Measurements from ENCODE around the gene KCNJ15. TPM values are rescaled to one million over a fixed set of nuclear protein-coding genes. Genes with fewer than 3 reads are reported as not detected.
"Not testable (repeated sequence)": the region's sequence is repeated elsewhere in the genome, so short reads cannot be mapped to it uniquely, and the experiment has no call there.

The KCNJ15 gene
- polyA plus RNA-seq, 2 donors, result 4.2 to 5.6 TPM

DNA sequence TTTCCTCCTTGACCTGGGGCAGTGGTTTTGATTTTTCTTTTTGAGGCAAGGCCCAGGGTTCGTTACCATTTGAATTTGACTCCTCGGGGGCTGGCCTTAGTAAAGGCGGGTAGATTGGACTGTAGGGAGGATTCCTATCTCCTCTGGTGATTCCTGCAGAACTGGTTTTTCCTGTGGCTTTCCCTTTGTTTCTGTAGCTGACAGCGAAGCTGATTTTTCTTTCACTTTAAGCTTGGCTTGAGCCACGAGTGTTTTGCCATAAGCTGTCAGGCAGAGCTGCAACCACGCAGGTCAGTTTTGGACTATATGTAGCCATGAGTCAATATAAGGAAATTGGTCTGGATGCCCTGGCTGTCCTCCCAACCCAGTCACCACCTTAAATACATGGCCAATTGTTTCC lies 28.7 kb upstream of the KCNJ15 start:
- H3K27me3 ChIP-seq (ENCODE audit: control insufficient read depth in 1 of 2, insufficient read depth in 2 of 2, low read length in 2 of 2), result no peaks in the 10 kb centered on the region
- H3K4me3 ChIP-seq (ENCODE audit: low read depth in 1 of 2, low read length in 2 of 2), result no peak overlapping the region
- peaks cover 7 to 14% of the 10 kb centered on the region in 2 donors for H3K9me3 ChIP-seq (ENCODE audit: control insufficient read depth in 2 of 2, insufficient read depth in 1 of 2, low read depth in 1 of 2, low read length in 1 of 2)
- peak overlapping the region; percentile 25 to 72 for H3K27ac ChIP-seq (ENCODE audit: low read depth in 2 of 2, low read length in 1 of 2)
- no peaks in the 10 kb centered on the region for H3K4me1 ChIP-seq (ENCODE audit: control insufficient read depth in 2 of 2, insufficient read depth in 2 of 2, low read length in 1 of 2)
- H3K36me3 ChIP-seq (ENCODE audit: control insufficient read depth in 2 of 2, insufficient read depth in 2 of 2, low read length in 1 of 2), result no peaks in the 10 kb centered on the region
- 35 to 38% methylated on average over 6 of the region's 6 CpGs for WGBS, 2 donors

DNA sequence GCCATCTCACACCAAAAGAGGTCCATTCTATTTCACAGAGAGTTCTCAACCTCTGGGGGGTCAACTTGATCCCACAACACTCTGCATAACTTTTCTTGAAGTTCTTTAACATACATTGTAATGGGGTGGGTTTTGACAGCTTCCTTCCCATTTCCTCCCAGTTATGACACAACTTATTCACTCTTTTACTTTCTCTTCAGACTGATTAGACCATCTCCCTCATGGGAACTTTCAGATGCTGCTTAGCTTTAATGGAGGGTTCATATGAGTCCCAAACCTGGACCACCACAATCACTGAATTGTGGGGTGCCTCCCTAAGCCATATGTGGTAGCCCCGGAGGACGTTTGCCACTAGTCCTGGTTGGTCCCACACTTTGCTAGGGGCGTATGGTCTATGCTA lies 28.3 kb upstream of the KCNJ15 start:
- Histone ChIP-seq H3K4me3 (ENCODE audit: low read depth in 1 of 2, low read length in 2 of 2) (no peak overlapping the region), H3K9me3 (ENCODE audit: control insufficient read depth in 2 of 2, insufficient read depth in 1 of 2, low read depth in 1 of 2, low read length in 1 of 2) (peaks cover 7 to 14% of the 10 kb centered on the region in 2 donors), H3K36me3 (ENCODE audit: control insufficient read depth in 2 of 2, insufficient read depth in 2 of 2, low read length in 1 of 2) (no peaks in the 10 kb centered on the region), H3K27ac (ENCODE audit: low read depth in 2 of 2, low read length in 1 of 2) (peak overlapping the region in 1 of 2 donors; percentile 54), H3K4me1 (ENCODE audit: control insufficient read depth in 2 of 2, insufficient read depth in 2 of 2, low read length in 1 of 2) (no peaks in the 10 kb centered on the region), H3K27me3 (ENCODE audit: control insufficient read depth in 1 of 2, insufficient read depth in 2 of 2, low read length in 2 of 2) (no peaks in the 10 kb centered on the region)
- 93 to 94% methylated on average over 3 of the region's 3 CpGs for WGBS, 2 donors

DNA sequence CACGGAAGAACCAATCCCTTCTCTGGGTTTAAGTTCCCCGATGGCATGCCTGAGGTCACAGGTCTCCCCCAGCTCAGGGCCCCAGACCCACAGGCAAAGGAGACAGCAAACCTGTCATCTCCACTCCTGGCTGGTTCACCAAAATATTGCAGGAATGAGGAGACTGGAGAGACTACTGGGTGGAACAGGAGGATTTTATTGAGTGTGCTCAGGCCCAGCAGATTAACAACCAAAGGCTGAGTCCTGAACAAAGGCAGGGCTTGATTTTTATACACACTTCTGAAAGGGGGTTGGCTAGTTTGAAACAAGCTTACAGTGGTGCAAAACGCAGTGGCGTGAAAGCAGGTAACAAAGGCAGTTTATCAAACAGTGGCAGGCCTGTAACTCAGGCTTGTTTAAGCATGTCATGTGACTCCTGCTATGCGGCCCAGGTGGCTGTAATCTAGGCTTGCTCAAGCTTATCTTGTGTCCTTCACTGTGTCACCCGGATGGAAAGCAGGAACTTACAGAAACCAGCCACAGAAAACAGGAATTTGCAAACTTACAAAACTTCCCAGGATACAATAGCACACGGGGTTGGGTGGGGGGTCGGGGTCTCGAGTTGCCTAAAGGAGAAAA lies 27.4 kb upstream of the KCNJ15 start:
- no peaks in the 10 kb centered on the region for H3K4me1 ChIP-seq (ENCODE audit: control insufficient read depth in 2 of 2, insufficient read depth in 2 of 2, low read length in 1 of 2)
- H3K27me3 ChIP-seq (ENCODE audit: control insufficient read depth in 1 of 2, insufficient read depth in 2 of 2, low read length in 2 of 2), result no peaks in the 10 kb centered on the region
- H3K27ac ChIP-seq (ENCODE audit: low read depth in 2 of 2, low read length in 1 of 2), result peak overlapping the region in 1 of 2 donors; percentile 54
- H3K9me3 ChIP-seq (ENCODE audit: control insufficient read depth in 2 of 2, insufficient read depth in 1 of 2, low read depth in 1 of 2, low read length in 1 of 2), result peaks cover 7 to 11% of the 10 kb centered on the region in 2 donors
- 82 to 88% methylated on average over 9 of the region's 9 CpGs for WGBS, 2 donors
- H3K36me3 ChIP-seq (ENCODE audit: control insufficient read depth in 2 of 2, insufficient read depth in 2 of 2, low read length in 1 of 2), result no peaks in the 10 kb centered on the region
- H3K4me3 ChIP-seq (ENCODE audit: low read depth in 1 of 2, low read length in 2 of 2), result no peak overlapping the region

DNA sequence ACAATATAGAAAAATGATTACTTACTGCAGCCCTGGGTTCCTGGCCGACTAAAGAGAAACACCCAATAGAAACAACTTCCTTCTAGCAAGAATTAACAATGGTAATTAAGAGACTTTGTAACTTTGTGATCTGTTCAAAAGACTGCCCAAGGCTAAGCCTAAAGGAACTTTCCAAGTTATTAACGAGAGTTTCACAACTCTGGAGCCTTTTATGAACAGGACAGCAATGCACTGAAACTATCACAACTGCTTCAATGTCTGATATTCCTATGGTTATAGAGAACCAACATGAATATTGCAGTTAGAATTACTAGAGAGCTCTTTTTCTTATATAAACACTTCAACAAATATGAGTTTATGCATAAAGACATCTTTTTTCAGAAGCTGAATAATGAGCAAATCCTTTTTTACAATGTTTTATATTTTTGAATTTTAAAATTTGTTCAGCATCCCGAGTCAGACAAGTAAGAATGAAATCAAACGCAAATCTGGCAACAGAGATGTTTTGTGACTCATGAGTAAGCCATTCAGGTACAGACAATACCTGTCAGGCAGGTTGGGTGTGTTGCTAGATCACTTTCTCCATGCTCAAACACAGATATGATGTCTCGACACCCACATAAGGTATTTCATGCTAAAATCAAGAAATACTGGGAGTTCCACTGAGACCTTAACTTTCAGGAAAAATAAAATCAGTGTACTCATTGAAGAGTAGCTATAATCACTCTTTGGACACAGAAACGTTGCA lies 22.2 kb upstream of the KCNJ15 start:
- no peaks in the 10 kb centered on the region for H3K36me3 ChIP-seq (ENCODE audit: control insufficient read depth in 2 of 2, insufficient read depth in 2 of 2, low read length in 1 of 2)
- WGBS, 2 donors, result 39% methylated on average over 6 of the region's 6 CpGs
- H3K27me3 ChIP-seq (ENCODE audit: control insufficient read depth in 1 of 2, insufficient read depth in 2 of 2, low read length in 2 of 2), result no peaks in the 10 kb centered on the region
- H3K9me3 ChIP-seq (ENCODE audit: control insufficient read depth in 2 of 2, insufficient read depth in 1 of 2, low read depth in 1 of 2, low read length in 1 of 2), result no peaks in the 10 kb centered on the region
- no peak overlapping the region for H3K4me3 ChIP-seq (ENCODE audit: low read depth in 1 of 2, low read length in 2 of 2)
- H3K4me1 ChIP-seq (ENCODE audit: control insufficient read depth in 2 of 2, insufficient read depth in 2 of 2, low read length in 1 of 2), result no peaks in the 10 kb centered on the region
- peak overlapping the region in 1 of 2 donors; percentile 47 for H3K27ac ChIP-seq (ENCODE audit: low read depth in 2 of 2, low read length in 1 of 2)

DNA sequence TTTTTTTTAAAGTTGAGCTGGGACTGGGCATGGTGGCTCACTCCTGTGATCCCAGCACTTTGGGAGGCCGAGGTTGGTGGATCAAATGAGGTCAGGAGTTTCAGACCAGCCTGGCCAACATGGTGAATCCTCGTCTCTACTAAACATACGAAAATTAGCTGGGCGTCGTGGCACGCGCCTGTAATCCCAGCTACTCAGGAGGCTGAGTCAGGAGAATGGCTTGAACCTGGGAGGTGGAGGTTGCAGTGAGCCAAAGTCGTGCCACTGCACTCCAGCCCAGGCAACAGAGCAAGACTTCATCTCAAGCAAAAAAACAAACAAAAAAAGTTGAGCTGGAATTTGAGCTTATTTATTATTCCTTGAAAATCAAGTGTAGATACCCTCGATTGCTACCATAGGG lies 21.5 kb upstream of the KCNJ15 start:
- H3K27me3 ChIP-seq (ENCODE audit: control insufficient read depth in 1 of 2, insufficient read depth in 2 of 2, low read length in 2 of 2); H3K36me3 ChIP-seq (ENCODE audit: control insufficient read depth in 2 of 2, insufficient read depth in 2 of 2, low read length in 1 of 2); H3K4me1 ChIP-seq (ENCODE audit: control insufficient read depth in 2 of 2, insufficient read depth in 2 of 2, low read length in 1 of 2); H3K4me3 ChIP-seq (ENCODE audit: low read depth in 1 of 2, low read length in 2 of 2); H3K9me3 ChIP-seq (ENCODE audit: control insufficient read depth in 2 of 2, insufficient read depth in 1 of 2, low read depth in 1 of 2, low read length in 1 of 2): not testable (repeated sequence)
- 54 to 67% methylated on average over 9 of the region's 9 CpGs for WGBS, 2 donors
- H3K27ac ChIP-seq (ENCODE audit: low read depth in 2 of 2, low read length in 1 of 2), result peak overlapping the region; percentile 64 to 91

DNA sequence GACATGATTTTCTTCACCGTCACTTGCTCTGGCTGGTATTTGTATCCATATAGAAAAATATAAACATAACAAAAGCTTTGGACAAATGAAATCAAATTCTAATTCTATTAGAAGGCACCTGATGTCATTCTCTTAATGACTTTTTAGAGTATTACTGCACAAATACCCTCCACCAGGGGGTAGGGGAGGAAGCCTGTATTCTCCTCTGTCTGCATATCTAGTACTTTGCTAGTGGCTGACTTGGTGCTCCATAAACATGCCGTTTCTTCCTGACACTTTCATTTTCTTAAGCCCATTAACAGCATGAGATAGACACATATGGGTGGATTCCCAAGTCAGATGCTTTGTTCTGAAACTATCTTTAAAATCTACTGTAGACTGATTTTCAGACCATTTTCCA lies 20.6 kb upstream of the KCNJ15 start:
- no peak overlapping the region for H3K4me3 ChIP-seq (ENCODE audit: low read depth in 1 of 2, low read length in 2 of 2)
- H3K36me3 ChIP-seq (ENCODE audit: control insufficient read depth in 2 of 2, insufficient read depth in 2 of 2, low read length in 1 of 2), result no peaks in the 10 kb centered on the region
- no peak overlapping the region for H3K27ac ChIP-seq (ENCODE audit: low read depth in 2 of 2, low read length in 1 of 2)
- H3K9me3 ChIP-seq (ENCODE audit: control insufficient read depth in 2 of 2, insufficient read depth in 1 of 2, low read depth in 1 of 2, low read length in 1 of 2), result no peaks in the 10 kb centered on the region
- no peaks in the 10 kb centered on the region for H3K4me1 ChIP-seq (ENCODE audit: control insufficient read depth in 2 of 2, insufficient read depth in 2 of 2, low read length in 1 of 2)
- 60 to 76% methylated on average over 2 of the region's 2 CpGs for WGBS, 2 donors
- no peaks in the 10 kb centered on the region for H3K27me3 ChIP-seq (ENCODE audit: control insufficient read depth in 1 of 2, insufficient read depth in 2 of 2, low read length in 2 of 2)

DNA sequence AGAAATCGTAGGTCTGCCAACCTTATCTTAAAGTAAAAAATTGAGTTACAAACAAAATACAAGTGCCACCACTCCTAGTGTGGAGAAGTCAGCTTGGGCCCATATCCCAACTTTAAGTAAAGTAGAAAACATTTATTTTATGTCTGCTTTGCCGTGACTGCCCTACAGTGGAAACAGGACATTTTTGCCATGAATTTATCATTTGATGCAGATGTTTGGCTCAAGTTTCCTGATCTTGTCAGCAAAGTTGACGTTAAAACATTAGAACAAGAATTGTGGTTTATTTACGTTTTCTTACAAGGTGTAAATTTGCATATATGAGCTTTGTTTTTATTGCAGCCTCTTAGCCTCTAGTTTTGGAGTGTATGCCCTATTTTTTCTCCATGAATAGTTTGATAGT lies 17.1 kb upstream of the KCNJ15 start:
- 80 to 89% methylated on average over 4 of the region's 4 CpGs for WGBS, 2 donors

DNA sequence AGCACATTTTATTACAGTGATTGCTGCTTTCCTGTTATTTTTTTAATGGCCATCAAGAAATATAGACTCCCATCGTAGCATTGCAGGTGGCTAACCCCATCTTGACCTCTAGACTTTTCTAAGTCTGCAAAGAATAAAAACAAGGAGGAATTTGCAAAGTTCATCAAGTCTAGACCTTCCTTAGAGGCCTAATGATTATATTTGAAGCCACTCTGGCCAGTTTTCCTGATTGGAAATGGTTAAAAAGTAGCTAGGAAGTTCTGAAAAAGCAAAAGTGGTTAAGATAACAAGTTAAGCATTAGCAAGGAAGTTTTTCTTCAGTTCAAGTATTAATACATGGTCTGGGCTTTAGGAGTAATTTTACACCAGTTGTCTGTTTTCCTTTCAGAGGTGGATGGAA lies 16.7 kb upstream of the KCNJ15 start:
- Histone ChIP-seq H3K4me3 (ENCODE audit: low read depth in 1 of 2, low read length in 2 of 2) (no peak overlapping the region), H3K27ac (ENCODE audit: low read depth in 2 of 2, low read length in 1 of 2) (no peak overlapping the region), H3K27me3 (ENCODE audit: control insufficient read depth in 1 of 2, insufficient read depth in 2 of 2, low read length in 2 of 2) (no peaks in the 10 kb centered on the region), H3K9me3 (ENCODE audit: control insufficient read depth in 2 of 2, insufficient read depth in 1 of 2, low read depth in 1 of 2, low read length in 1 of 2) (no peaks in the 10 kb centered on the region), H3K4me1 (ENCODE audit: control insufficient read depth in 2 of 2, insufficient read depth in 2 of 2, low read length in 1 of 2) (no peaks in the 10 kb centered on the region), H3K36me3 (ENCODE audit: control insufficient read depth in 2 of 2, insufficient read depth in 2 of 2, low read length in 1 of 2) (no peaks in the 10 kb centered on the region)
- 64 to 81% methylated on average over 1 of the region's 1 CpG for WGBS, 2 donors

More for the DNA sequence above, 17.1 kb upstream of the KCNJ15 start:
- Histone ChIP-seq H3K36me3 (ENCODE audit: control insufficient read depth in 2 of 2, insufficient read depth in 2 of 2, low read length in 1 of 2) (no peaks in the 10 kb centered on the region), H3K9me3 (ENCODE audit: control insufficient read depth in 2 of 2, insufficient read depth in 1 of 2, low read depth in 1 of 2, low read length in 1 of 2) (no peaks in the 10 kb centered on the region), H3K27me3 (ENCODE audit: control insufficient read depth in 1 of 2, insufficient read depth in 2 of 2, low read length in 2 of 2) (no peaks in the 10 kb centered on the region), H3K4me3 (ENCODE audit: low read depth in 1 of 2, low read length in 2 of 2) (no peak overlapping the region), H3K27ac (ENCODE audit: low read depth in 2 of 2, low read length in 1 of 2) (no peak overlapping the region), H3K4me1 (ENCODE audit: control insufficient read depth in 2 of 2, insufficient read depth in 2 of 2, low read length in 1 of 2) (no peaks in the 10 kb centered on the region)

DNA sequence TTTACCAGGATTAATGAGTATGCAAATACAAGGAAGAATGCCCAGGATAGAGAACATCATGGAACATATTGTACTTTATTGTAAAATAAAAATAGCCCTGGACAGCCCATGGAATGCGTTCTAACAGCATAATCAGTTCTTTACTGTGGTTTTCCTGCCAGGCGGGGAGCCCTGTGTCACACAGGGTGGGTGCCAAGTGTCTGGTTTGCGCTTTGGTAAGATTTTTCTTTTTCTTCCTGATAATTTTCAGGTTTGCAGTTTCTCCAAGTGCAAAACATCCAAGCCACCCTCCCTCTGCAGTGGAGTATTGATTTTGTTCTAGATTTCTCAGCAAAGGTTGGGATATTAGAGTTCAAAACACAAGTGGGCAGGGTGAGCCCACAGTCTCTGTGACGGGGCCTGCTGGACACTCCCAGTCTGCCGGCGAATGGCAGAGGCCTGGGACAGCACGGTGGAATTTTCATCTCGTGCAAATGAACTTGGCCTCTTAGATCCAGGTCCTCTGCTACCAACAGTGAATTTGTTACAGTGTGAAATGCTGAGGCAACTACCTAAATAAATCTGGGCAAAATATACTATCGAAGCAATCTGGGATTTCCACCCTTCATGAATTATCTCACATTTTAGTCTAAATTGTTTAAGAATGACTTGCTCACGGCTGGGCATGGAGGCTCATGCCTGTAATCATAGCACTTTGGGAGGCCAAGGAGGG lies 15.6 kb upstream of the KCNJ15 start:
- no peaks in the 10 kb centered on the region for H3K27me3 ChIP-seq (ENCODE audit: control insufficient read depth in 1 of 2, insufficient read depth in 2 of 2, low read length in 2 of 2)
- H3K27ac ChIP-seq (ENCODE audit: low read depth in 2 of 2, low read length in 1 of 2), result no peak overlapping the region
- H3K9me3 ChIP-seq (ENCODE audit: control insufficient read depth in 2 of 2, insufficient read depth in 1 of 2, low read depth in 1 of 2, low read length in 1 of 2), result no peaks in the 10 kb centered on the region
- 75 to 79% methylated on average over 10 of the region's 10 CpGs for WGBS, 2 donors
- no peaks in the 10 kb centered on the region for H3K4me1 ChIP-seq (ENCODE audit: control insufficient read depth in 2 of 2, insufficient read depth in 2 of 2, low read length in 1 of 2)
- H3K36me3 ChIP-seq (ENCODE audit: control insufficient read depth in 2 of 2, insufficient read depth in 2 of 2, low read length in 1 of 2), result no peaks in the 10 kb centered on the region
- H3K4me3 ChIP-seq (ENCODE audit: low read depth in 1 of 2, low read length in 2 of 2), result no peak overlapping the region

All from esophagus (tissue), 2 donors.